Right forelimb (tissue), 1 donor: ENCODE results near the gene CASP8.
"Not testable (repeated sequence)": the region's sequence is repeated elsewhere in the genome, so short reads cannot be mapped to it uniquely, and the experiment has no call there.

Experiments
- DNase-seq: peaks from one replicate; pipeline ENCODE4 v3.0.0-alpha.2; 2018

The CASP8 gene

DNA sequence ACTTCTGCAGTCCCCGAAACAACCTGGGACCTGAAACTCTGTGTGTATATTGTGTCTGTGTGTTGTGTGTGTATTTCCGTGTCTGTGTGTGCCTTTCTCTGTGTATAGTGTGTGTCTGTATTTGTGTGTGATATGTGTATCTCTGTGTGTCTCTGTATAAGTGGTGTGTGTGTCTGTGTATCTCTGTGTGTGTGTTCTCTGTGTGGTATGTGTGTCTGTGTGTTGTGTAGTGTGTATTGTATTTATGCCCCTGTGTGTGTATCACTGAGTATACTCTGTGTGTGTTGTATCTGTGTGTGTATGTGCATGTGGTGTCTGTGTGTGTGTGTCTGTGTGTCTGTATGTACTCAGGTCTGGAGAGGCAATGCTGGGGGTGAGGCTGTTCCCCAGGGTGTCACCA, 11.6 kb downstream of the CASP8 start:
- no peak for DNase-seq

DNA sequence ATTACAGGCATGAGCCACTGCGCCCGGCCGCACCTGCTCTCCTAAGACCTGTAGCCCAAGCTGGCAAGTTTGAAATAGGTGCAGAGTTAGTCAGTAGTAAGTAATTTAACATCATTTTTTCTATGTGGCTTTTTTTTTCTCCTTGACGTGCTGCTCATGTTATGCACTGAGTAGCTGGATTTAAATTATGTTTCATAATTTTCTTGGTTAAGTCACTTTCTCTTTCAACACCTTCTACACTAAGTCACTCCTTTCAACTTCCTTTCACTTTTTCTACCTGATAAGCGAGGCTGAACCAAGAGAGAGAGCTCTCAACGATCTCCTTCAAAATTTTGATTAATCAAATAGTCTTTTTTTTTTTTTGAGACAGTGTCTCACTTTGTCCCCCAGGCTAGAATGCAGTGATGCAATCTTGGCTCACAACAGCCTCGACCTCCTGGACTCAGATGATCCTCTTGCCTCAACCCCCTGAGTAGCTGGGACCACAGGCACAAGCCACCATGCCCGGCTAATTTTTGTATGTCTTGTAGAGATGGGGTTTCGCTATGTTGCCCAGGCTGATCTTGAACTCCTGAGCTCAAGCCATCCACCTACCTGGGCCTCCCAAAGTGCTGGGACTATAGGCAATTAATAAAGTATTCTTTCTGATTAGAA, 13.1 kb downstream of the CASP8 start:
- peak; percentile 16 for DNase-seq

DNA sequence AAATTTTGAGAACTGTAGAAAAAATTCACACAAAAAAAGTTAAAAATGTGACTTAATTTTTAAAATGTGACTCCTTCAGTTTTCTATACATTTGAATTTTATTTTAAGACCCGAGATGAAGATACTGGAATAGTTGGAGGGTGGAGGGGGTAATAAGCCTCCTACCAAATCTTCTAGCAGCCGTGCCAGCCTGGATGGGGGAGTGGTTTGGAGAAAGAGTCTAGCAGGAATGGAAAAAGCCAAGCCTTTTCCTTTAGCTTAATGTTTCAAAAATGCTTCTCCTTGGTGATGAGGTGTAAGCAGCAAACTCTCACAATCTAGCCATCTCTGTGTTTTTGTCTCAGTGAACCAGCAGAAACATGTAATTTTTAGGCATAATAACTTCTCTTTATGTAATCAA, 14.7 kb downstream of the CASP8 start:
- peak; percentile 44 for DNase-seq

- DNase-seq: no peak
These were observed 15.7 kb downstream of the CASP8 start for GRCh38 chr2:201275990-201276389.

GRCh38 chr2:201276511-201276910, 16.2 kb downstream of the CASP8 start:
- DNase-seq: no peak

DNA sequence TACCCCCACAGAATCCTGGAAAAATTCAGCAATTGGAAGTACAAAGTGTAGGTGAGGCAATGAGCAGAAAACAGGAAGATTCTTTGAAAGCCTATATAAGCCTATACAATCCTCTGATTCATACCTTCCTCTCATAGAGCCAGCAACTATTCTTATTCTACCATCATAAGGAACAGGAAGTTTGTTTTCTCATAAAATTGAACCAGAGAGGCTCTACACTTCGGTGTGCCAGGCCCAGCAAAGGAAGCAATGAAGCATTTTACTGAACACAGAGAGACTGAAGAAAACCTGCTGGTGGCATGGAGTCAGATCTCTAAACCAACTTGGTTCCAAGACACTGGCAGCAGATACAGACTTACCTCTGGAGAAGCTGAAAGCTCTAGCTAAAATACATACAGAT, 18.7 kb downstream of the CASP8 start:
- no peak for DNase-seq

GRCh38 chr2:201280191-201281040, 20.1 kb downstream of the CASP8 start:
- DNase-seq: no peak

- DNase-seq: no peak
These were observed 25.2 kb downstream of the CASP8 start for GRCh38 chr2:201285499-201285898.

- not testable (repeated sequence) for DNase-seq
These were observed 30.3 kb downstream of the CASP8 start for GRCh38 chr2:201290457-201291148.

DNA sequence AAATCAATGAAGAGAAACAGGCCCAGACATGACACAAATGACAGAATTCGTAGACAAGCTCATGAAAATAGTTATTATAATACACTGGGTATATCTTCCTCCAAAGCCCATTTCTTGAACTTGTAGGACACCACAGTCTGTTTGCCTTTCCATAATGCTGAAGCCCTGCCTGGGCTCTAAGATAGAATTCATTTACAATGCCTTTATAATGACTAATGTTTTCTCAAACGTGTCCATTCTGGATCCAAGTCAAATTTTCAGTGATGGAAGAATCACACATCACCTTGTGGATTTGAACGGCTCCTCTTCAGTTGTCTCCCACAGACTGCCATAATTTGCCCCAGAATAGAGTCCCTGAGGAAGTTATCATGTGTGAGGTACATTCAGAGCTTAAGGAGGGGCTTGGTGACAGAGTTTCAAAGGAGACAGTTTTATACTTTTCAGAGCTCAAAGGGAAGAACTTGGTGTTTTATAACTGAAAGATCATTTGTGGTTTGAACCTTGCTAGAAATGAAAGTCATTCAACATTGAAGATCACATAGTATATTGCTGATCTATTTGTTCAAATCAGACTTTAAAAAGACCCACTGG, 38.2 kb downstream of the CASP8 start:
- DNase-seq: no peak

- not testable (repeated sequence) for DNase-seq
These were observed 39.6 kb downstream of the CASP8 start for GRCh38 chr2:201299929-201300328.

DNA sequence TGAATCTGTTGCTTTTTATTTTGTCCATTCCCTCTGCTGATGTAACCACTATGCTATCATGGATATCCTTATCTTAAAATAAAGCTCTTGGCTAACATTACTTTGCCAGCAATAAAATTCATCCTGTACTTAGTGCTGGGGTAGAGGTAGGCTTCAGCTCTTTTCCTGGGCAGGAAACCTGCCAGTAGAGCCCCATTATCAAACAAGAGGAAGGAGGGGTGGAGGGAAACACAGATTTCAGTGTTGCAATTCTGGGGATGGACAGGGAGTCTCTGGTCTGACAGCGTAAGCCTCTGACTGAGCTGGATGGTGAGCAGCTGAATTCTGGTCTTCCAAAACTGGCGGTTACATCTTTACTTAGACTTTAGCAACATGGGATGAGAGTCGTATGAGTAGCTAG, 47.5 kb downstream of the CASP8 start:
- no peak for DNase-seq

GRCh38 chr2:201308914-201309313, 48.6 kb downstream of the CASP8 start:
- no peak for DNase-seq

DNA sequence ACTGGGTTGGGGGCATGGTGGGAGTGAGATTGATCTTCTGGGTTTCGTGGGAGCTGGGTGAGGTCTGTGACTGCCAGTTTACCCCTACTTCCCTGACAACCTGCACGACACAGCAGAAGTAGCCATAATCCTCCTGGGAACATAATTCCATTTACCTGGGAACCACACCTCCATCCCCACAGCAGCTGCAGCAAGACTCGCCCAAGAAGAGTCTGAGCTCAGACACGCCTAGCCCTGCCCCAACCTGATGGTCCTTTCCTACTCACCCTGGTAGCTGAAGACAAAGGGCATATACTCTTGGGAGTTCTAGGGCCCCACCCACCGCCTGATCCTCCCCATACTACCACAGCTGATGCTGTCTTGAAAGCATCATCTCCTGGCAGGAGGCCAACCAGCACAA, 53.0 kb downstream of the CASP8 start:
- no peak for DNase-seq

GRCh38 chr2:201319511-201319910, 59.2 kb downstream of the CASP8 start:
- no peak for DNase-seq

DNA sequence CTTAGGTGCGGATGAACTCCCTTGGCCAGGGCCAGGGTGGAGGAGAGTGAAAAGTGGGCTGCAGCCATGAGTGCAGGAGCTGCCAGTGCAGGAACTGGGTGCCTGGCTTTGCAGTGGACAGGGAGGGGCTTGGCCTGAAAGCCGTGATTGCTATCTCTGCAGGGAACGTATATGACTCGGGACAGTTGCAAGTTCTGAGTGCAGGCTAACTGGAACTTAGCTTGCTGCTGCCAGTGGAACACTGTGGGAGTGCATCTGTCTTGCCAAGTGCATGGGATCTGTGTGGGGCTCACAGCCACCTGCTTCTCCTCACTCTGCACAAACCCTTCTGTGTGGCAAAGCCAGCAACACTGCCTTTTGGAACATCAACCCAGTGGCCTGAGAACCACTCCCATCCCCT, 59.9 kb downstream of the CASP8 start:
- DNase-seq: no peak

DNA sequence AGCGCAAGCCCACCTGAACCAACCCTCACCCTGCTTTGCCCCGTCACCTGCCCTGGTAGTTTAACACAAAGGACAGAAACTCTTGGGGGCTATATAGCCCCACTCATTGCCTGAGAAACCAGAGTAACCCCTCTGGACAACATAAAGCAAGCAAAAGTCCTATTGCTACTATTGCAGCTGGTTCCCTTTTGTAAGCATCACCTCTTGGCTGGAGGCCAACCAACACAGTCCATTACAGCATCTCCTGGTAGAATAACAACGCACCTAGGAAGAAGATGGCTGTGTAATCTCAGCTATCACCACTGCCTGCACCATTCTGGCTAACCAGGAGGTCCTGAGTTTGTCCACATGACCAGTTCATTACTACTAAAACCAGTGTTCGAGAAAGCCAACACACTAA, 60.4 kb downstream of the CASP8 start:
- no peak for DNase-seq

DNA sequence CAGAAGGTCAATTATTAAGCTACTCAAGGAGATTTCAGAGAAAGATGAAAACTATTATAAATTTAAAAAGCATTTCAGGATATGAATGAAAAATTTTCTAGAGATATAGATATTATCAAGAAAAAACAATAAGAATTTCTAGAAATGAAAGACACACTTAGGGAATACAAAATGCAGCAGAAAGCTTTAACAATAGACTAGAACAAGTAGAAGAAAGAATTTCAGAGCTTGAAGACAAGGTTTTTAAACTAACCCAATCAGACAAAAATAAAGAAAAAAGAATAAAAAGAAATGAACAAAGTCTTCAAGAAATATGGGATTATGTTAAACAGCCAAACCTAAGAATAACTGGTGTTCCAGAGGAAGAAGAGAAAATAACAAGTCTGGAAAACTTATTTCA, 62.4 kb downstream of the CASP8 start:
- no peak for DNase-seq

DNA sequence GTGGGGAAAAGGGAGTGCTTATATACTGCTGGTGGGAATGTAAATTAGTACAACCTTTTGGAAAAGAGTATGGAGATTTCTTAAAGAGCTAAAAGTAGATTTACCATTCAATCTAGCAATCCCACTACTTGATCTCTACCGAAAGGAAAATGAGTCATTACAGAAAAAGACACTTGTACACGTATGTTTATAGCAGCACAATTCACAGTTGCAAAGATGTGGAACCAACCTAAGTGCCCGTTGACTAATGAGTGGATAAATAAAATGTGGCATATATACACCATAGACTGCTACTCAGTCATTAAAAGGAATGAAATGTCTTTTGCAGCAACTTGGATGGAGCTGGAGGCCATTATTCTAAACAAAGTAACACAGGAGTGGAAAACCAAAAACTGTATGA, 67.3 kb downstream of the CASP8 start:
- DNase-seq: no peak

GRCh38 chr2:201329409-201329808, 69.1 kb downstream of the CASP8 start:
- no peak for DNase-seq
